Prostate gland (tissue), 2 donors: ENCODE measurements around the gene STOML1.

Experiments used
- CTCF ChIP-seq, 4 experiments: fragments of 200-600 bp in 2 of 4; fragments of 450-650 bp in 2 of 4; sonication (generic) in 2 of 4; IDR thresholded peaks; 1 replicate in 3 of 4; 2 replicates in 1 of 4; pipeline ENCODE4 v1.5.1; 2016 to 2019; ENCODE audit warnings: antibody characterized with exemption in 4 of 4, mild to moderate bottlenecking in 2 of 4, moderate library complexity in 2 of 4
- POLR2A ChIP-seq: fragments of 450-650 bp; IDR thresholded peaks from one replicate; pipeline ENCODE4 v1.6.1; 2016; ENCODE audit warnings: antibody characterized with exemption, mild to moderate bottlenecking

GRCh38 chr15:73942751-73943270, 49.3 kb downstream of the STOML1 start:
- TF ChIP-seq CTCF (IDR thresholded peaks at IDR 0.05): no peak
- no peak for TF ChIP-seq POLR2A
